ENCODE measurements around the gene C1orf56. TPM values are rescaled to one million over a fixed set of nuclear protein-coding genes. Genes with fewer than 3 reads are reported as not detected.

The C1orf56 gene
- total and polyA plus RNA-seq, 10 of the 15 experiments (the other 5 are each of a cell fraction or from before 2014, with no cell fraction given) = 0.22 to 15.5 (median 1.5) TPM

- ChIA-PET SMC1A (ENCODE audit: uncharacterized antibody, unreplicated experiment) (no interaction called here), POLR2A (interaction anchor here (0.5 kb wide), 1 partner anchor 55 kb away, joined by 3 read pairs; no protein-coding TSS in a partner anchor), CTCF (interaction anchor here (0.6 to 16.2 kb wide), 3 partner anchors 8 to 22 kb away, joined by 3 to 252 read pairs (median 6); partner anchors contain the start of genes ANXA9 and CERS2), RAD21 (ENCODE audit: unreplicated experiment) (no interaction called here)
- Histone ChIP-seq H3K79me2 (ENCODE audit: control insufficient read depth, insufficient read depth, low read length) (peaks cover 5% of the 10 kb centered on the region), H3K4me3 (no peak overlapping the region), H2AFZ (ENCODE audit: control insufficient read depth, low read depth, low read length) (no peak overlapping the region), H3K4me2 (ENCODE audit: control insufficient read depth, insufficient read depth) (no peak overlapping the region), H3K9ac (ENCODE audit: control insufficient read depth, insufficient read depth, low read length) (no peak overlapping the region), H3K27me3 (replicated peaks in 1 of 2; ENCODE audit: control insufficient read depth in 2 of 2, insufficient read depth in 2 of 2, low read length in 1 of 2) (no peaks in the 10 kb centered on the region), H3K36me3 (ENCODE audit: control insufficient read depth in 2 of 2, insufficient read depth in 2 of 2, low read length in 1 of 2) (no peaks in the 10 kb centered on the region; a peak in 1 of 4 replicates), H4K20me1 (ENCODE audit: control insufficient read depth, insufficient read depth) (no peaks in the 10 kb centered on the region), H3K27ac (ENCODE audit: control insufficient read depth, insufficient read depth) (no peak overlapping the region), H3K9me3 (replicated peaks; ENCODE audit: control insufficient read depth, insufficient read depth, low read length) (no peaks in the 10 kb centered on the region), H3K4me1 (ENCODE audit: control insufficient read depth, insufficient read depth, low read length) (peaks cover 7% of the 10 kb centered on the region)
- BruUV-seq (replicated peaks) = no TSS peak
- 89% methylated on average over 2 of the region's 2 CpGs for WGBS (ENCODE audit: insufficient coverage, insufficient replicate concordance, low lambda C conversion rate, missing lambda C conversion rate)
- FAIRE-seq = no peak
- in situ Hi-C loops (cut with MboI) = no loop called here
- no peak for ATAC-seq
- DNase-seq (ENCODE audit: low read depth, low spot score) = no peak
- TF ChIP-seq MYB (IDR thresholded peaks at IDR 0.05; ENCODE audit: borderline replicate concordance, low read depth, low read length) (no peak), TCF7 (IDR thresholded peaks at IDR 0.05; ENCODE audit: borderline replicate concordance) (no peak), BHLHE40 (IDR thresholded peaks at IDR 0.05; ENCODE audit: borderline replicate concordance in 1 of 2, low read depth in 2 of 2, low read length in 1 of 2) (no peak), CHD2 (IDR thresholded peaks at IDR 0.05; ENCODE audit: borderline replicate concordance, low read depth, low read length) (no peak), TAF1 (IDR thresholded peaks at IDR 0.05; ENCODE audit: borderline replicate concordance, low read depth, low read length) (no peak), MTA3 (IDR thresholded peaks at IDR 0.05; ENCODE audit: borderline replicate concordance, low read length) (no peak), BRCA1 (IDR thresholded peaks at IDR 0.05; ENCODE audit: low read depth, low read length) (no peak)
- intact Hi-C loops (cut with micrococcal nuclease; ENCODE audit: unreplicated experiment) = no loop called here
Measured at GRCh38 chr1:151002611-151003010, 44.9 kb upstream of the C1orf56 start.

- intact Hi-C loops (cut with micrococcal nuclease; ENCODE audit: unreplicated experiment) (no loop called here), in situ Hi-C loops (cut with MboI) (no loop called here)
- Histone ChIP-seq H2AFZ (ENCODE audit: control insufficient read depth, low read depth, low read length) (no peak overlapping the region), H3K79me2 (ENCODE audit: control insufficient read depth, insufficient read depth, low read length) (peaks cover 5% of the 10 kb centered on the region), H3K9ac (ENCODE audit: control insufficient read depth, insufficient read depth, low read length) (no peak overlapping the region; the same call in 1 of the 2 replicates), H4K20me1 (ENCODE audit: control insufficient read depth, insufficient read depth) (no peaks in the 10 kb centered on the region), H3K36me3 (ENCODE audit: control insufficient read depth in 2 of 2, insufficient read depth in 2 of 2, low read length in 1 of 2) (no peaks in the 10 kb centered on the region; a peak in 1 of 4 replicates), H3K4me2 (ENCODE audit: control insufficient read depth, insufficient read depth) (no peak overlapping the region), H3K27ac (ENCODE audit: control insufficient read depth, insufficient read depth) (no peak overlapping the region), H3K27me3 (replicated peaks in 1 of 2; ENCODE audit: control insufficient read depth in 2 of 2, insufficient read depth in 2 of 2, low read length in 1 of 2) (no peaks in the 10 kb centered on the region), H3K4me3 (no peak overlapping the region), H3K9me3 (replicated peaks; ENCODE audit: control insufficient read depth, insufficient read depth, low read length) (no peaks in the 10 kb centered on the region), H3K4me1 (ENCODE audit: control insufficient read depth, insufficient read depth, low read length) (peaks cover 7% of the 10 kb centered on the region)
- no TSS peak for BruUV-seq (replicated peaks)
- ChIA-PET POLR2A (interaction anchor here (0.5 kb wide), 1 partner anchor 55 kb away, joined by 3 read pairs; no protein-coding TSS in a partner anchor), SMC1A (ENCODE audit: uncharacterized antibody, unreplicated experiment) (interaction anchor here (0.6 kb wide), 1 partner anchor 45 kb away, joined by 3 read pairs; no protein-coding TSS in a partner anchor), RAD21 (ENCODE audit: unreplicated experiment) (no interaction called here), CTCF (interaction anchor here (0.9 to 16.2 kb wide), 3 partner anchors 8 to 42 kb away, joined by 3 to 252 read pairs (median 4); partner anchors contain the start of genes ANXA9 and CERS2)
- DNase-seq (ENCODE audit: low read depth, low spot score) (no peak), ATAC-seq (no peak), FAIRE-seq (no peak)
- TF ChIP-seq ZBTB11 (CRISPR knock-in tag; IDR thresholded peaks at IDR 0.05) (no peak), CREB1 (IDR thresholded peaks at IDR 0.05; ENCODE audit: low read depth) (no peak), YBX1 (IDR thresholded peaks at IDR 0.05) (no peak), MTA2 (IDR thresholded peaks at IDR 0.05; ENCODE audit: low read depth) (no peak), RAD21 (IDR thresholded peaks at IDR 0.05; ENCODE audit: insufficient read depth, low read depth, low read length) (no peak), JUND (IDR thresholded peaks at IDR 0.05; ENCODE audit: low read depth, low read length) (no peak)
Measured at GRCh38 chr1:151003180-151003579, 44.4 kb upstream of the C1orf56 start.

Data from GM12878 (cell line).